Breast epithelium (tissue), 4 donors: Measurements from ENCODE around the gene ZBTB34. TPM values are rescaled to one million over a fixed set of nuclear protein-coding genes. Genes with fewer than 3 reads are reported as not detected.

Experiments
- DNase-seq, 2 donors: peaks; one replicate each; pipeline ENCODE4 v3.0.0-alpha.2; 2019; ENCODE audit warnings: low spot score in 2 of 2
- H3K27ac ChIP-seq, 2 donors: fragments of 200-600 bp; sonication (generic) in 1 of 2; one replicate each; pipeline ENCODE4 v1.5.1; 2016 to 2019; ENCODE audit warnings: mild to moderate bottlenecking in 1 of 2
- H3K27me3 ChIP-seq, 2 donors: fragments of 200-600 bp; sonication (generic) in 1 of 2; one replicate each; pipeline versions ENCODE4 v1.5.1 to v1.6.0; 2017 to 2019; ENCODE audit warnings: control low read depth in 1 of 2, mild to moderate bottlenecking in 1 of 2
- H3K36me3 ChIP-seq: fragments of 200-600 bp; one replicate; pipeline ENCODE4 v1.5.1; 2019
- H3K4me1 ChIP-seq, 2 donors: fragments of 200-600 bp; sonication (generic); one replicate each; pipeline ENCODE4 v1.5.1; 2016 to 2019; ENCODE audit warnings: control low read depth in 1 of 2
- H3K4me3 ChIP-seq, 3 donors: fragments of 200-600 bp; sonication (generic); 1 replicate in 2 of 3; 2 replicates in 1 of 3; pipeline ENCODE4 v1.5.1; 2016 to 2019; ENCODE audit warnings: mild to moderate bottlenecking in 3 of 3, moderate library complexity in 2 of 3
- H3K9me3 ChIP-seq, 2 donors: fragments of 200-600 bp; sonication (generic) in 1 of 2; one replicate each; pipeline ENCODE4 v1.5.1; 2016 to 2019; ENCODE audit warnings: control low read depth in 1 of 2
- CTCF ChIP-seq, 3 donors: fragments of 450-650 bp; IDR thresholded peaks; one replicate each; pipeline ENCODE4 v1.5.1; 2016 to 2017; ENCODE audit warnings: antibody characterized with exemption in 3 of 3, mild to moderate bottlenecking in 3 of 3, moderate library complexity in 3 of 3
- POLR2A ChIP-seq: fragments of 450-650 bp; IDR thresholded peaks from one replicate; pipeline ENCODE4 v1.6.1; 2016; ENCODE audit warnings: antibody characterized with exemption, mild to moderate bottlenecking, moderate library complexity
- POLR2AphosphoS5 ChIP-seq, 3 donors: sonication (generic); formaldehyde crosslinking; IDR thresholded peaks; one replicate each; pipeline ENCODE4 v1.6.1; 2017; ENCODE audit warnings: antibody characterized with exemption in 3 of 3
- intact Hi-C: fragments of 100-400 bp; cut with DNase I; formaldehyde crosslinking; loops from one replicate; pipeline ENCODE4 v1.15.1; 2023; ENCODE audit warnings: low total_unique reads
- total RNA-seq, 3 donors: library from RNA; depleted of rRNA; stranded (reverse); fragments of >200 nt; gene quantifications; one replicate each; pipeline ENCODE4 v1.1.0, GENCODE V29; 2016

ZBTB34 gene
- total RNA-seq, 3 donors from 2014 or later = 9.2 to 13.9 (median 12.2) TPM

- intact Hi-C loops = no loop called here
- Histone ChIP-seq H3K4me3 (no peak overlapping the region), H3K36me3 (no peaks in the 10 kb centered on the region), H3K9me3 (no peaks in the 10 kb centered on the region), H3K27me3 (no peaks in the 10 kb centered on the region), H3K4me1 (no peaks in the 10 kb centered on the region), H3K27ac (no peak overlapping the region)
- DNase-seq = peak in 1 of 2 donors; percentile 6
- TF ChIP-seq POLR2AphosphoS5 (IDR thresholded peaks at IDR 0.05) = no peak
- no peak for TF ChIP-seq CTCF (IDR thresholded peaks at IDR 0.05)
- TF ChIP-seq POLR2A = no peak
Observed at GRCh38 chr9:126894052-126894603, 33.7 kb downstream of the ZBTB34 start.

DNA sequence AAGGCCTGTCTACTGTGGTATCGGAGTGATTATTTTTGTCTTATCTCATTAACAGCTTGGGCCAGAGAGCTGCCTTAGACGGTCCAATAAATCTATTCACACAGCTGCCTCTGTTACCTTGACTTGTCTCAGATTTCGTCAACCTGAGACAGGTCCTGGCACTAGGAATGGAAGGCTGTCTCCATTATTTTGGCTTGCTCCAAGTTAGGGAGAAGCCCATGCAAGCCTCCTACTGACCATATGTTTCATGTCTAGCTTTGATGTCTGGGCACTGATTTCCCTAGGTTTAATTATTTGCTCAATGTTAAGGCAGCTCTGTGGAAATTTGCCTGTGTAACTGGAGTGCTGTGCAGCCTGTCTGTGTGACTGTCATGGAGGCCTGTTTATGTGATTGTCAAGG is 41.8 kb downstream of the ZBTB34 start:
- H3K4me1 ChIP-seq = no peaks in the 10 kb centered on the region

GRCh38 chr9:126904586-126904985 is 44.1 kb downstream of the ZBTB34 start:
- no peak for DNase-seq
- intact Hi-C loops = no loop called here
- no peaks in the 10 kb centered on the region for H3K36me3 ChIP-seq
- H3K27me3 ChIP-seq = no peaks in the 10 kb centered on the region
- TF ChIP-seq POLR2A (no peak), POLR2AphosphoS5 (IDR thresholded peaks at IDR 0.05) (no peak), CTCF (IDR thresholded peaks at IDR 0.05) (no peak)
- H3K4me3 ChIP-seq = no peak overlapping the region
- peaks cover 0 to 10% of the 10 kb centered on the region in 2 donors for H3K9me3 ChIP-seq
- H3K4me1 ChIP-seq = no peaks in the 10 kb centered on the region
- H3K27ac ChIP-seq = no peak overlapping the region

More for the DNA sequence above, 41.8 kb downstream of the ZBTB34 start:
- Histone ChIP-seq H3K9me3 (peaks cover 0 to 10% of the 10 kb centered on the region in 2 donors), H3K4me3 (no peak overlapping the region), H3K27ac (no peak overlapping the region), H3K27me3 (no peaks in the 10 kb centered on the region), H3K36me3 (no peaks in the 10 kb centered on the region)
- intact Hi-C loops = no loop called here
- TF ChIP-seq POLR2AphosphoS5 (IDR thresholded peaks at IDR 0.05) = no peak
- no peak for TF ChIP-seq CTCF (IDR thresholded peaks at IDR 0.05)
- TF ChIP-seq POLR2A = no peak
- DNase-seq = no peak

GRCh38 chr9:126906091-126906490 is 45.7 kb downstream of the ZBTB34 start:
- no peak overlapping the region for H3K4me3 ChIP-seq

DNA sequence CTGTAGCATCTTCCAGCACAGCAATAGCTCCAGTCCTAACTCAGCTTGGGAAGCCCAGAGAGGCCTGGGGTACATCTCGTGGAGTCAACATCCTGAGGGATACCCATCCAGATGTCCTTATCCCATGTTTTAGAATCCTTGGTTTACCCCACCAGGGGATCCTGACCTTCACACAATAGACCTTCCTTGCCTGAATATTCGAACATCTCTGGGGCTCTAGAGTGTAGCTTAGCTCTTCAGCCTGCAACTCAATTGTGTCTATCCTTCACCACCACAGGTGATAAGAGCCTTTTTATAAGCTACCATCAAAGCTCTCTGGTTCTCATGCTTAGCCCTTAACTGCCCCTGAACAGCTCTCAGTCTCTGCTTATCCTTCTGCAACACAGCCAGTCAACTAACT is 46.6 kb downstream of the ZBTB34 start:
- intact Hi-C loops = no loop called here

More at GRCh38 chr9:126906091-126906490, 45.7 kb downstream of the ZBTB34 start:
- H3K4me1 ChIP-seq = no peaks in the 10 kb centered on the region
- no peak for DNase-seq
- no peaks in the 10 kb centered on the region for H3K36me3 ChIP-seq
- peaks cover 0 to 6% of the 10 kb centered on the region in 2 donors for H3K9me3 ChIP-seq
- no peak for TF ChIP-seq POLR2AphosphoS5 (IDR thresholded peaks at IDR 0.05)
- intact Hi-C loops = no loop called here
- no peak overlapping the region for H3K27ac ChIP-seq
- H3K27me3 ChIP-seq = no peaks in the 10 kb centered on the region

More for the DNA sequence above, 46.6 kb downstream of the ZBTB34 start:
- Histone ChIP-seq H3K9me3 (no peaks in the 10 kb centered on the region), H3K27me3 (no peaks in the 10 kb centered on the region), H3K4me1 (no peaks in the 10 kb centered on the region), H3K27ac (no peak overlapping the region), H3K36me3 (no peaks in the 10 kb centered on the region), H3K4me3 (no peak overlapping the region)
- no peak for TF ChIP-seq POLR2A
- TF ChIP-seq POLR2AphosphoS5 (IDR thresholded peaks at IDR 0.05) = no peak
- no peak for TF ChIP-seq CTCF (IDR thresholded peaks at IDR 0.05)
- no peak for DNase-seq
